UCSD-AML1 (cell line): ENCODE results near the gene APOBEC3G.
"Not testable (repeated sequence)": the region's sequence is repeated elsewhere in the genome, so short reads cannot be mapped to it uniquely, and the experiment has no call there.

Experiments used
- DNase-seq: peaks from one replicate; lab custom pipeline; 2025; ENCODE audit not compliant: unreplicated experiment; lab: John Stamatoyannopoulos, UW

The APOBEC3G gene

GRCh38 chr22:39066442-39067276, 10.4 kb upstream of the APOBEC3G start:
- not testable (repeated sequence) for DNase-seq

- DNase-seq: no peak
Measured at GRCh38 chr22:39068033-39068785, 8.9 kb upstream of the APOBEC3G start.

- DNase-seq: no peak
Measured at GRCh38 chr22:39070186-39070585, 6.9 kb upstream of the APOBEC3G start.

- not testable (repeated sequence) for DNase-seq
Measured at GRCh38 chr22:39072581-39072981, 4.5 kb upstream of the APOBEC3G start.

GRCh38 chr22:39073981-39074380, 3.1 kb upstream of the APOBEC3G start:
- no peak for DNase-seq

GRCh38 chr22:39076155-39077025, 685 bp upstream of the APOBEC3G start:
- not testable (repeated sequence) for DNase-seq

GRCh38 chr22:39077912-39078311, 837 bp downstream of the APOBEC3G start:
- not testable (repeated sequence) for DNase-seq

GRCh38 chr22:39078329-39078728, 1.3 kb downstream of the APOBEC3G start:
- no peak for DNase-seq

GRCh38 chr22:39079054-39079637, 2.1 kb downstream of the APOBEC3G start:
- not testable (repeated sequence) for DNase-seq

GRCh38 chr22:39080052-39080762, 3.1 kb downstream of the APOBEC3G start:
- no peak for DNase-seq

- DNase-seq: no peak
Measured at GRCh38 chr22:39081016-39081415, 3.9 kb downstream of the APOBEC3G start.

GRCh38 chr22:39081598-39081997, 4.5 kb downstream of the APOBEC3G start:
- no peak for DNase-seq

GRCh38 chr22:39083212-39084165, 6.4 kb downstream of the APOBEC3G start:
- no peak for DNase-seq

GRCh38 chr22:39084666-39085065, 7.6 kb downstream of the APOBEC3G start:
- DNase-seq: no peak

GRCh38 chr22:39087098-39087497, 10.0 kb downstream of the APOBEC3G start:
- DNase-seq: no peak

- DNase-seq: no peak
Measured at GRCh38 chr22:39087881-39088684, 11.0 kb downstream of the APOBEC3G start.

GRCh38 chr22:39088685-39089032, 11.6 kb downstream of the APOBEC3G start:
- no peak for DNase-seq

GRCh38 chr22:39089928-39090327, 12.9 kb downstream of the APOBEC3G start:
- no peak for DNase-seq
